Measurements from ENCODE around the gene APCDD1L. TPM values are rescaled to one million over a fixed set of nuclear protein-coding genes. Genes with fewer than 3 reads are reported as not detected.

APCDD1L gene
- total and polyA plus RNA-seq, 2 of the 8 experiments (the other 6 are each of a cell fraction or from before 2014, with no cell fraction given): 0.83 to 3.1 TPM

- Histone ChIP-seq H2BK15ac (ENCODE audit: low read length) (no peak overlapping the region), H2AFZ (ENCODE audit: low read length) (no peak overlapping the region), H3K56ac (replicated peaks; ENCODE audit: insufficient read length, low read depth, low read length) (no peak overlapping the region), H3K14ac (ENCODE audit: insufficient read length) (no peak overlapping the region), H3K4me3 (ENCODE audit: extremely low read depth in 1 of 4, insufficient read depth in 2 of 4, low read depth in 3 of 4, low read length in 4 of 4) (no peak overlapping the region), H3K4ac (replicated peaks; ENCODE audit: insufficient read length, low read depth, low read length) (no peak overlapping the region), H4K91ac (replicated peaks; ENCODE audit: insufficient read length, low read length) (no peak overlapping the region), H3K18ac (ENCODE audit: extremely low read depth, low read length) (no peak overlapping the region), H3K23ac (ENCODE audit: insufficient read length) (no peak overlapping the region), H3K27ac (ENCODE audit: low read depth, low read length) (no peak overlapping the region), H3K36me3 (ENCODE audit: control insufficient read depth in 2 of 4, insufficient read depth in 4 of 4, low read length in 3 of 4) (peaks cover 2 to 17% (median 5%) of the 10 kb centered on the region in 4 experiments; a peak in 4 of 8 replicates), H3K79me1 (ENCODE audit: low read depth, low read length) (no peaks in the 10 kb centered on the region; the same call in 1 of the 2 replicates), H3K27me3 (replicated peaks in 1 of 4; ENCODE audit: control insufficient read depth in 3 of 4, extremely low read depth in 1 of 4, insufficient read depth in 3 of 4, low read length in 3 of 4) (no peaks in the 10 kb centered on the region), H3K23me2 (ENCODE audit: low read depth, low read length) (no peaks in the 10 kb centered on the region), H2AK5ac (ENCODE audit: low read depth, low read length) (no peak overlapping the region), H4K5ac (ENCODE audit: insufficient read length, low read depth, low read length) (no peak overlapping the region), H3K9ac (replicated peaks in 1 of 4; ENCODE audit: extremely low read depth in 1 of 4, low read depth in 3 of 4, low read length in 3 of 4) (no peak overlapping the region), H2BK120ac (replicated peaks; ENCODE audit: low read depth, low read length) (no peak overlapping the region), H3K9me3 (ENCODE audit: insufficient read depth in 2 of 2, low read depth in 1 of 2, low read length in 1 of 2) (no peaks in the 10 kb centered on the region), H3K4me2 (ENCODE audit: insufficient read depth in 1 of 2, low read depth in 2 of 2, low read length in 2 of 2) (no peak overlapping the region), H4K8ac (ENCODE audit: extremely low read depth, insufficient read depth, low read length) (no peak overlapping the region), H3K79me2 (ENCODE audit: control insufficient read depth in 1 of 2, insufficient read depth in 2 of 2, low read length in 2 of 2) (peaks cover 0 to 13% of the 10 kb centered on the region in 2 experiments; a peak in 1 of 4 replicates), H2BK20ac (ENCODE audit: low read length) (no peak overlapping the region), H4K20me1 (replicated peaks in 1 of 2; ENCODE audit: control insufficient read depth in 1 of 2, insufficient read depth in 2 of 2, low read length in 2 of 2) (no peaks in the 10 kb centered on the region), H2BK5ac (ENCODE audit: low read depth, low read length) (no peak overlapping the region), H3K4me1 (replicated peaks in 1 of 4; ENCODE audit: control insufficient read depth in 3 of 4, insufficient read depth in 4 of 4, low read length in 3 of 4) (peaks cover 3 to 8% (median 4%) of the 10 kb centered on the region in 4 experiments; a peak in 5 of 7 replicates), H2BK12ac (ENCODE audit: low read depth, low read length) (no peak overlapping the region)
- CTCF ChIA-PET (ENCODE audit: partially characterized antibody): interaction anchor here (0.5 to 1.5 kb wide), 2 partner anchors 13 to 177 kb away, joined by 3 read pairs; no protein-coding TSS in a partner anchor
- POLR2A ChIA-PET (ENCODE audit: partially characterized antibody): no interaction called here
- DNase-seq (ENCODE audit: low read depth in 1 of 2, low spot score in 2 of 2) (no peak), FAIRE-seq (no peak)
- 93% methylated on average over 5 of the region's 5 CpGs; no CpG with 5 or more reads in 1 of the 2 experiments for WGBS, 2 experiments (ENCODE audit: extremely low coverage in 1 of 2, insufficient coverage in 1 of 2, insufficient read length in 1 of 2, insufficient replicate concordance in 2 of 2, low coverage in 1 of 2, low lambda C conversion rate in 2 of 2, missing lambda C conversion rate in 1 of 2)
- TF ChIP-seq NANOG (IDR thresholded peaks at IDR 0.05; ENCODE audit: insufficient read depth, low read depth, low read length, poor library complexity, severe bottlenecking) (no peak), BCL11A (IDR thresholded peaks at IDR 0.05; ENCODE audit: low read depth in 2 of 2, low read length in 2 of 2) (no peak), GABPA (IDR thresholded peaks at IDR 0.05; ENCODE audit: borderline replicate concordance, insufficient read depth, low read length) (no peak), CTBP2 (IDR thresholded peaks at IDR 0.05; ENCODE audit: borderline replicate concordance, insufficient read depth, insufficient read length, low read length) (no peak), RXRA (IDR thresholded peaks at IDR 0.05; ENCODE audit: insufficient read depth, low read depth, low read length) (no peak), TEAD4 (IDR thresholded peaks at IDR 0.05; ENCODE audit: low read depth, low read length) (no peak), CEBPB (IDR thresholded peaks at IDR 0.05; ENCODE audit: low read depth, low read length) (no peak), RNF2 (IDR thresholded peaks at IDR 0.05; ENCODE audit: borderline replicate concordance, low read depth, low read length, missing control alignments, poor library complexity, severe bottlenecking) (no peak), SP2 (IDR thresholded peaks at IDR 0.05; ENCODE audit: low read length) (no peak), TAF7 (optimal IDR thresholded peaks at IDR 0.05; ENCODE audit: borderline replicate concordance, low read depth, low read length) (no peak), CBX8 (IDR thresholded peaks at IDR 0.05; ENCODE audit: borderline replicate concordance, low read depth, low read length) (no peak), ZNF274 (IDR thresholded peaks at IDR 0.05; ENCODE audit: borderline replicate concordance, extremely low read depth, low read length) (no peak), EP300 (IDR thresholded peaks at IDR 0.05; ENCODE audit: borderline replicate concordance in 1 of 2, low read depth in 2 of 2, low read length in 2 of 2) (no peak)
These were observed 70.4 kb downstream of the APCDD1L start for GRCh38 chr20:58444746-58445255.
